Measurements from ENCODE around the gene EEF1E1. TPM values are rescaled to one million over a fixed set of nuclear protein-coding genes. Genes with fewer than 3 reads are reported as not detected.
A peak's percentile ranks its signal among the peaks of the same experiment; 100 is the strongest.

Gene EEF1E1
- 10 to 100 TPM; 16.4 to 20.1 TPM for total RNA-seq
- 10 to 100 TPM; 12.9 to 30.6 TPM for polyA plus RNA-seq

GRCh38 chr6:8102122-8102958 is at the start of gene EEF1E1:
TSS of gene EEF1E1 (minus strand) at chr6:8102548. CDS start at chr6:8102521, 27 bp downstream.
- Histone ChIP-seq H3K27ac (ENCODE audit: low read depth in 1 of 2, low read length in 2 of 2) (peak within 1 kb of the TSS; percentile 10 to 59), H3K36me3 (ENCODE audit: control insufficient read depth in 4 of 4, insufficient read depth in 3 of 4, low read depth in 1 of 4, low read length in 3 of 4) (no peaks in the 10 kb centered on the region), H3K9me3 (ENCODE audit: control insufficient read depth in 4 of 4, low read length in 3 of 4) (no peaks in the 10 kb centered on the region), H3K4me3 (ENCODE audit: low read depth in 1 of 3, low read length in 3 of 3) (peak within 1 kb of the TSS; percentile 80 to 95 (median 94)), H3K4me1 (ENCODE audit: control insufficient read depth in 4 of 4, insufficient read depth in 4 of 4, low read length in 3 of 4) (peaks cover 2 to 9% (median 7%) of the 10 kb centered on the region in 4 donors), H3K27me3 (ENCODE audit: control insufficient read depth in 4 of 4, insufficient read depth in 4 of 4, low read length in 3 of 4) (peaks cover 0 to under 1% (median 0%) of the 10 kb centered on the region in 4 donors), H3K9ac (ENCODE audit: low read depth in 1 of 2, low read length in 2 of 2) (peak within 1 kb of the TSS; percentile 36 to 75)
- TF ChIP-seq SP1 (IDR thresholded peaks at IDR 0.05) (peak; percentile 87), EGR1 (IDR thresholded peaks at IDR 0.05; ENCODE audit: low read depth in 2 of 2) (peak in 1 of 2 donors; percentile 24), HNF4A (conservative IDR thresholded peaks at IDR 0.05) (no peak), FOXA2 (IDR thresholded peaks at IDR 0.05) (no peak), YY1 (IDR thresholded peaks at IDR 0.05) (peak; percentile 98), GABPA (IDR thresholded peaks at IDR 0.05 in 1 of 2, conservative IDR thresholded peaks at IDR 0.05 in 1 of 2) (peak in 1 of 2 donors; percentile 63), FOXA1 (IDR thresholded peaks at IDR 0.05) (no peak), MAX (IDR thresholded peaks at IDR 0.05) (peak; percentile 55), RXRA (IDR thresholded peaks at IDR 0.05) (peak; percentile 7 to 15), TAF1 (conservative IDR thresholded peaks at IDR 0.05) (no peak)
- TF ChIP-seq, protein P1, sequence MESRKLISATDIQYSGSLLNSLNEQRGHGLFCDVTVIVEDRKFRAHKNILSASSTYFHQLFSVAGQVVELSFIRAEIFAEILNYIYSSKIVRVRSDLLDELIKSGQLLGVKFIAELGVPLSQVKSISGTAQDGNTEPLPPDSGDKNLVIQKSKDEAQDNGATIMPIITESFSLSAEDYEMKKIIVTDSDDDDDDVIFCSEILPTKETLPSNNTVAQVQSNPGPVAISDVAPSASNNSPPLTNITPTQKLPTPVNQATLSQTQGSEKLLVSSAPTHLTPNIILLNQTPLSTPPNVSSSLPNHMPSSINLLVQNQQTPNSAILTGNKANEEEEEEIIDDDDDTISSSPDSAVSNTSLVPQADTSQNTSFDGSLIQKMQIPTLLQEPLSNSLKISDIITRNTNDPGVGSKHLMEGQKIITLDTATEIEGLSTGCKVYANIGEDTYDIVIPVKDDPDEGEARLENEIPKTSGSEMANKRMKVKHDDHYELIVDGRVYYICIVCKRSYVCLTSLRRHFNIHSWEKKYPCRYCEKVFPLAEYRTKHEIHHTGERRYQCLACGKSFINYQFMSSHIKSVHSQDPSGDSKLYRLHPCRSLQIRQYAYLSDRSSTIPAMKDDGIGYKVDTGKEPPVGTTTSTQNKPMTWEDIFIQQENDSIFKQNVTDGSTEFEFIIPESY (IDR thresholded peaks at IDR 0.05), result peak; percentile 89
- TF ChIP-seq, protein P2, sequence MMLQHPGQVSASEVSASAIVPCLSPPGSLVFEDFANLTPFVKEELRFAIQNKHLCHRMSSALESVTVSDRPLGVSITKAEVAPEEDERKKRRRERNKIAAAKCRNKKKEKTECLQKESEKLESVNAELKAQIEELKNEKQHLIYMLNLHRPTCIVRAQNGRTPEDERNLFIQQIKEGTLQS (IDR thresholded peaks at IDR 0.05), result peak; percentile 57
- WGBS, result 2% methylated on average over 43 of the region's 43 CpGs
- peak; percentile 99 for DNase-seq (ENCODE audit: low spot score)

DNA sequence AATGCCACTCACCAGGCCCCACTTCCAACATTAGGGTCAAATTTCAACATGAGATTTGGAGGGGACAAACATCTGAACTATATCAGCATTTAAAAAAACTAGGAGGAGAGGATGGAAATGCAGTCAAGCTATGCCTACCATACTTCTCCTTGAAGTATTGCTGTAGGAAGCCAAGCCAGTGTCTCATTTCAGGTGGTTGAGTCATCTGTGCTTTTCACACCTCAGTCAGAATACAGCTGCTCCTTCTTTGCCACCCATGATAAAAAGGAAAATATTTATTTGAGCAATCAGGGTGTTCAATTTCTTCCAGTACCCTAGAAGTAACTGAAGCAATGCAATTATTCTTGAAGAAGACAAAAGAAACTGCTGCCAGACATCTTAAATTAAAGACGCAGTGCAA is 47.0 kb upstream of the EEF1E1 start:
- H3K4me3 ChIP-seq (ENCODE audit: low read depth in 1 of 3, low read length in 3 of 3), result no peak overlapping the region
- H3K4me1 ChIP-seq (ENCODE audit: control insufficient read depth in 4 of 4, insufficient read depth in 4 of 4, low read length in 3 of 4), result no peaks in the 10 kb centered on the region
- no peaks in the 10 kb centered on the region for H3K27me3 ChIP-seq (ENCODE audit: control insufficient read depth in 4 of 4, insufficient read depth in 4 of 4, low read length in 3 of 4)
- no peak overlapping the region for H3K9ac ChIP-seq (ENCODE audit: low read depth in 1 of 2, low read length in 2 of 2)
- DNase-seq (ENCODE audit: low spot score), result no peak
- no peaks in the 10 kb centered on the region for H3K36me3 ChIP-seq (ENCODE audit: control insufficient read depth in 4 of 4, insufficient read depth in 3 of 4, low read depth in 1 of 4, low read length in 3 of 4)
- no peak for TF ChIP-seq NR2F2 (IDR thresholded peaks at IDR 0.05)
- TF ChIP-seq RXRA (IDR thresholded peaks at IDR 0.05), result no peak
- TF ChIP-seq FOXA2 (IDR thresholded peaks at IDR 0.05), result no peak
- no peak for TF ChIP-seq FOXA1 (IDR thresholded peaks at IDR 0.05)
- no peak for TF ChIP-seq HNF4G (IDR thresholded peaks at IDR 0.05)
- no peak for TF ChIP-seq HNF4A (conservative IDR thresholded peaks at IDR 0.05)
- TF ChIP-seq SP1 (IDR thresholded peaks at IDR 0.05), result no peak
- no peak for TF ChIP-seq RAD21 (IDR thresholded peaks at IDR 0.05)
- no peak for TF ChIP-seq EGR1 (IDR thresholded peaks at IDR 0.05; ENCODE audit: low read depth in 2 of 2)
- TF ChIP-seq, protein P1 (IDR thresholded peaks at IDR 0.05), result no peak
- no peak for TF ChIP-seq GABPA (IDR thresholded peaks at IDR 0.05 in 1 of 2, conservative IDR thresholded peaks at IDR 0.05 in 1 of 2)
- TF ChIP-seq REST (IDR thresholded peaks at IDR 0.05), result no peak
- no peak for TF ChIP-seq JUND (IDR thresholded peaks at IDR 0.05)
- TF ChIP-seq, protein P3, sequence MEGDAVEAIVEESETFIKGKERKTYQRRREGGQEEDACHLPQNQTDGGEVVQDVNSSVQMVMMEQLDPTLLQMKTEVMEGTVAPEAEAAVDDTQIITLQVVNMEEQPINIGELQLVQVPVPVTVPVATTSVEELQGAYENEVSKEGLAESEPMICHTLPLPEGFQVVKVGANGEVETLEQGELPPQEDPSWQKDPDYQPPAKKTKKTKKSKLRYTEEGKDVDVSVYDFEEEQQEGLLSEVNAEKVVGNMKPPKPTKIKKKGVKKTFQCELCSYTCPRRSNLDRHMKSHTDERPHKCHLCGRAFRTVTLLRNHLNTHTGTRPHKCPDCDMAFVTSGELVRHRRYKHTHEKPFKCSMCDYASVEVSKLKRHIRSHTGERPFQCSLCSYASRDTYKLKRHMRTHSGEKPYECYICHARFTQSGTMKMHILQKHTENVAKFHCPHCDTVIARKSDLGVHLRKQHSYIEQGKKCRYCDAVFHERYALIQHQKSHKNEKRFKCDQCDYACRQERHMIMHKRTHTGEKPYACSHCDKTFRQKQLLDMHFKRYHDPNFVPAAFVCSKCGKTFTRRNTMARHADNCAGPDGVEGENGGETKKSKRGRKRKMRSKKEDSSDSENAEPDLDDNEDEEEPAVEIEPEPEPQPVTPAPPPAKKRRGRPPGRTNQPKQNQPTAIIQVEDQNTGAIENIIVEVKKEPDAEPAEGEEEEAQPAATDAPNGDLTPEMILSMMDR (IDR thresholded peaks at IDR 0.05; ENCODE audit: low read depth, low read length, missing input control), result no peak
- TF ChIP-seq, protein P2 (IDR thresholded peaks at IDR 0.05), result no peak
- TF ChIP-seq MAX (IDR thresholded peaks at IDR 0.05), result no peak
- no peak for TF ChIP-seq TAF1 (conservative IDR thresholded peaks at IDR 0.05)
- no peak for TF ChIP-seq YY1 (IDR thresholded peaks at IDR 0.05)
- H3K9me3 ChIP-seq (ENCODE audit: control insufficient read depth in 4 of 4, low read length in 3 of 4), result no peaks in the 10 kb centered on the region
- WGBS, result 95% methylated on average over 1 of the region's 1 CpG
- no peak overlapping the region for H3K27ac ChIP-seq (ENCODE audit: low read depth in 1 of 2, low read length in 2 of 2)

Measured in liver (tissue), 9 donors.